Brain pericyte (primary cell): ENCODE results near the gene NPC1L1.

ENCODE experiments used
- DNase-seq: peaks from one replicate; pipeline ENCODE4 v3.0.0-alpha.2; 2012; ENCODE audit warnings: low read depth, low spot score

NPC1L1 gene

GRCh38 chr7:44541028-44541869 lies at the start of gene NPC1L1:
TSS of gene NPC1L1 (minus strand) at chr7:44541330. CDS start at chr7:44541259, 71 bp downstream.
- DNase-seq, result no peak

- DNase-seq, result no peak
Measured at GRCh38 chr7:44590910-44591309, 49.8 kb upstream of the NPC1L1 start.

GRCh38 chr7:44587843-44588711 lies 46.9 kb upstream of the NPC1L1 start:
- no peak for DNase-seq

GRCh38 chr7:44583146-44583865 lies 42.2 kb upstream of the NPC1L1 start:
- DNase-seq, result no peak

GRCh38 chr7:44581879-44582603 lies 40.9 kb upstream of the NPC1L1 start, which contains the start of gene TMED4:
TSS of gene TMED4 (minus strand) at chr7:44582231. CDS start at chr7:44582206, 25 bp downstream.
- DNase-seq, result peak; percentile 97

GRCh38 chr7:44580945-44581878 lies 40.1 kb upstream of the NPC1L1 start:
- no peak for DNase-seq

GRCh38 chr7:44576228-44576627 lies 35.1 kb upstream of the NPC1L1 start:
- DNase-seq, result no peak

- DNase-seq, result no peak
Measured at GRCh38 chr7:44575054-44575453, 33.9 kb upstream of the NPC1L1 start.

- no peak for DNase-seq
Measured at GRCh38 chr7:44574287-44574872, 33.2 kb upstream of the NPC1L1 start.

GRCh38 chr7:44573464-44574286 lies 32.5 kb upstream of the NPC1L1 start, which contains the start of gene DDX56:
TSS of gene DDX56 (minus strand) at chr7:44573908. CDS start at chr7:44573895, 13 bp downstream.
- peak; percentile 77 for DNase-seq

- no peak for DNase-seq
Measured at GRCh38 chr7:44572771-44573170, 31.6 kb upstream of the NPC1L1 start.

- DNase-seq, result no peak
Measured at GRCh38 chr7:44569959-44570358, 28.8 kb upstream of the NPC1L1 start.

GRCh38 chr7:44568771-44569560 lies 27.8 kb upstream of the NPC1L1 start:
- DNase-seq, result no peak

- DNase-seq, result no peak
Measured at GRCh38 chr7:44567884-44568283, 26.8 kb upstream of the NPC1L1 start.

GRCh38 chr7:44566680-44567079 lies 25.6 kb upstream of the NPC1L1 start:
- no peak for DNase-seq

- DNase-seq, result no peak
Measured at GRCh38 chr7:44565795-44566559, 24.8 kb upstream of the NPC1L1 start.
